Anterior cingulate cortex (tissue), 58 donors: ENCODE measurements around the gene BRI3BP.

Source experiments
- DNase-seq, 58 donors: peaks; one replicate each; lab custom pipeline; 2025; lab: John Stamatoyannopoulos, UW

The BRI3BP gene

GRCh38 chr12:124993626-124994436 lies at the start of gene BRI3BP:
BRI3BP (plus strand) TSS chr12:124993645; CDS start chr12:124993791, 146 bp downstream.
- peak in 37 of 58 donors; percentile 5 to 73 (median 35) for DNase-seq

- no peak for DNase-seq
Measured at GRCh38 chr12:124946447-124946793, 47.0 kb upstream of the BRI3BP start.

- no peak for DNase-seq
Measured at GRCh38 chr12:124947013-124947412, 46.4 kb upstream of the BRI3BP start.

- no peak for DNase-seq
Measured at GRCh38 chr12:124947561-124948398, 45.7 kb upstream of the BRI3BP start.

GRCh38 chr12:124949066-124949465 lies 44.4 kb upstream of the BRI3BP start:
- no peak for DNase-seq

- no peak for DNase-seq
Measured at GRCh38 chr12:124949779-124950728, 43.4 kb upstream of the BRI3BP start.

GRCh38 chr12:124952295-124952694 lies 41.1 kb upstream of the BRI3BP start:
- DNase-seq, result no peak

- DNase-seq, result no peak
Measured at GRCh38 chr12:124952801-124953200, 40.6 kb upstream of the BRI3BP start.

- DNase-seq, result peak in 1 of 58 donors; percentile 10
Measured at GRCh38 chr12:124953689-124954405, 39.6 kb upstream of the BRI3BP start.

- DNase-seq, result no peak
Measured at GRCh38 chr12:124954771-124955170, 38.7 kb upstream of the BRI3BP start.

- no peak for DNase-seq
Measured at GRCh38 chr12:124956571-124956970, 36.9 kb upstream of the BRI3BP start.

- no peak for DNase-seq
Measured at GRCh38 chr12:124961055-124961454, 32.4 kb upstream of the BRI3BP start.

- DNase-seq, result no peak
Measured at GRCh38 chr12:124963211-124963610, 30.2 kb upstream of the BRI3BP start.

- no peak for DNase-seq
Measured at GRCh38 chr12:124964251-124964650, 29.2 kb upstream of the BRI3BP start.

GRCh38 chr12:124964836-124965462 lies 28.5 kb upstream of the BRI3BP start:
- peak in 13 of 58 donors; percentile 1 to 52 (median 13) for DNase-seq

- DNase-seq, result no peak
Measured at GRCh38 chr12:124967016-124967739, 26.3 kb upstream of the BRI3BP start.

- DNase-seq, result no peak
Measured at GRCh38 chr12:124968656-124969055, 24.8 kb upstream of the BRI3BP start.

GRCh38 chr12:124970647-124971402 lies 22.6 kb upstream of the BRI3BP start:
- DNase-seq, result no peak
